ENCODE measurements around the gene VASP.

DNA sequence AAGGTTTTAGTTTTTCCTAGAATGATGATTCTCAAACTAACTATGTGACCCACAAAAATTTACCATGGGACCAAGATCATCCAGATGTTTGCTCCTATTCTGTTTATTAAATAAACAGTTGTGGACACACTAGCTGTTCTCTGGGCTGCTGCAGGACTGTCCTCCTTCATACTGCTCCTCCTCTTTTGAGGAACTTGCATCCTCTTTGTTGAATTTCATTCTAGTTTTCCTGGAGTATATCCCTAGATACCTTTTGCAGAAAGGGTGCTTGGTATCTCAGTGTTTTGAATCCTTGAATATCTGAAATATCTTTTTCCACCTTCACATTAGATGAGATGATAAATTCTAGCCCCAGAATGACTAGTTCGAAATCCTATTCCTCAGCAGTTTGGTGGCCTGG is 24.1 kb downstream of the VASP start:
- TF ChIP-seq POLR2A (IDR thresholded peaks at IDR 0.05) (no peak), CTCF (IDR thresholded peaks at IDR 0.05) (no peak)

All from esophagus squamous epithelium (tissue), 4 donors.